ENCODE data around the gene KIF3A.

KIF3A gene

DNA sequence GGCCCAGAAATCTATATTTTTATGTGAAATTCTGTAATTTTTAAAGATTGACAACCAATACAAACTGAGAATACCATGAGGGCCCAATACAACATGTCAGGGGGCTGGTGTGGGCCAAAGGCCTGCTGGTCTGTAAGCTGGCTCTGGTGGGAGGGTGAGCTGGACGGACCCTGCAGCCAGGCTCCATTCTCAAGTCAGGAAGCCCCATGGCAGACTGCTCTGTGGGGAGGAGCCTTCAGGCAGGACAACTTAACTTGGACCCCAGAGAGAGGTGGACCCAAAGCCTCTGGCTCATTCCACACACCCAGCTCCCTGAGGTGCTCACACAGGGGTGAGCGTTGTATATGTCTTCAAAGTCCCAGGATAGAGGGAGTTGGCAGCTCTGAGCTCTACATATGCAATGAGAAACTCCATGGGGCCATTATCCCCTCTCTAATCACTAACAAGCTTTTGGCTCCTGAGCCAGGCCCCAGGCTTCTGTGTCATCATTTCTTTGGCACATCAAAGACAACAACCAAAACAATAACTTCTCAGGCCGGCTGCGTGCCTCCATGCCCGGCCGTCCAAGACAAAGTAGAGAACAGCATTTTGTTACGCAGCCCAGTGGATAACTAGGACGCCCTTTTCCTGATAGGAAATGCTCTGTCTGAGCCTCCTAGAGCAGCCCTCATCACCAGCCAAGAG, 33.3 kb upstream of the KIF3A start:
- no peak for DNase-seq (ENCODE audit: low spot score)

DNA sequence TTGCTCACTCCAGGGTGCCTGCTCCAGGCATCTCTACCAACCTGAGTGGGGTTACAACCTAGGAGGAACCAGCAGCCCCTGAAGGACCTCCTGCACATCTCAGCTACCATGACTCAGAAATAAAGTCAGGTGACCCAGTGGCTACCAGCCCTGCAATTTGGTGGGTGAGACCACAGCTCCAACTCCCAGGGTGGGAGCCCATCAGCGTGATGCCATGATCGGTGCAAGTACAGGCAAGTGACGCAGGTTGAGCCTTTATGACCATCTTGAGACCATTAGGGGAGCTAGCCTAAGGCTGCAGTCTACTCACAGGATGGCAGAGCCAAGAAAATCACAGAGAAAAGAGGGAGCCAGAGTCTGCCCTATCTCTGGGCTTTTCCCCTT, 31.1 kb upstream of the KIF3A start:
- DNase-seq (ENCODE audit: low spot score): no peak

DNA sequence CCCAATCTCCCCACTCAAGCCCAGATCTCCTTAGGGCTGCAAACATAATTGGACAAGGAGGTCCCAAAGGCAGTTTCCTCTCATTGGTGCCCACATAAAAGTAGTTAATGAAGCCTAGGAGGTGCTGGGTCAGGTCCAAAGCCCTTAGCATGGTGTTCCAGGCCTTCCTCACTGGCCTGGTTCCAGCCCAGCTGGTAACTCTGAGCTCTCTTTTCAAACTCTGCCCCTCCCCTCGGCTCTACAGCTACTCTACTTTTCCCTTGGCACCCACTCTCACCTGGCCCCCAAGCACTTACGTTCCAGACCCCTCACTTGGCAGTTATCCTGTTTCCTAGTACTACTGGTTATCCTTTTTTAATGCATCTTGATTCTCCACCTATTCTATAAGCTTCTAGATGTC, 29.8 kb upstream of the KIF3A start:
- no peak for DNase-seq (ENCODE audit: low spot score)

DNA sequence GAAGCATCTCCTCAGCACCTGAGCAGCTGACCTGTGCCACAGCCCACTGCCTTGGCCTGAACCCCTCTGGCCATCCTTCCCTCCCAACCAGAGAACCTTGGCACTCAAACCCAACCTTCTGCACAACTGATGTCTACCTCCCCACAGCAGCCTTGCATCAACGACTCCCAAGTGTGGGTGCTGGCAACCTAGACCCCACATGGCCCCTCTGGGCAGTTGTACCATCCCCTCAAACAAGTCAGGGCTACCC, 29.4 kb upstream of the KIF3A start:
- no peak for DNase-seq (ENCODE audit: low spot score)

DNA sequence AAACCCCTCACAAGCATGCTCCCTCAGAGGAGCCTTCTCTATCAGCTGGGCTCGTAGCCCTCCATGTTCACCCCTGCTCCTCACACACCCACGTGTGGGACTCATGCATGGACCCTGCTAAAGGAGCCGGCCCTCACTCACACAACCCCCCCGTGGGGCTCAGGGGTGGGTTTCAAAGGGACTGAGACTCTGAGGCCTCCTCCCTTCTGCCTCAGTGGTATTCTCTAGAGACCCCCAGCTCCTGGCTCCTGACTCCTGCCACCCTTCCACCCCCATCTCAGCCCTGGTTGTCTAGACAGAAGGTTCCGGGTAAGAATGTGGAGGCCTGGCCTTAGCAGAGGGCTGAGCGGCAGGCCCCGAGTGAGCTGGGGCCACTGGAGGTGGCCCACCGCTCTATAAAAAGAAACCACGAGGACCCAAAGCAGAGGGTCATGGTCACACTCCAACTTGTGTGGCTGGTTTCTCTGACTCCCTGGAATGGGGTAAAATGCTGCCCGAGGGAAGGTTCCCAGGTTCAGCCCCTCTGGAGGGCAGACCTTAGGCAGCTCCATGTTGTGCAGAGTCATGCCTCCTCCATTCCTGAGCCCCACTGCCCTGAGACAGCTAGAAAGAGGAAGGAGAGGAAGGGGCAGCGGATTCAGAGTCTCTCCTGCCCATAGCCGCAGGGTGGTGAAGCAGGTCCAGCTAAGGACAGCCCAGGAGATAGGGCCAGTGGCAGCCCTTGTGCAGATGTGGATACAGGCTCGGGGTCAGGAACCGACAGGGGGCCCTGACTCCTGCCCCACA, 28.9 kb upstream of the KIF3A start:
- DNase-seq (ENCODE audit: low spot score): no peak

DNA sequence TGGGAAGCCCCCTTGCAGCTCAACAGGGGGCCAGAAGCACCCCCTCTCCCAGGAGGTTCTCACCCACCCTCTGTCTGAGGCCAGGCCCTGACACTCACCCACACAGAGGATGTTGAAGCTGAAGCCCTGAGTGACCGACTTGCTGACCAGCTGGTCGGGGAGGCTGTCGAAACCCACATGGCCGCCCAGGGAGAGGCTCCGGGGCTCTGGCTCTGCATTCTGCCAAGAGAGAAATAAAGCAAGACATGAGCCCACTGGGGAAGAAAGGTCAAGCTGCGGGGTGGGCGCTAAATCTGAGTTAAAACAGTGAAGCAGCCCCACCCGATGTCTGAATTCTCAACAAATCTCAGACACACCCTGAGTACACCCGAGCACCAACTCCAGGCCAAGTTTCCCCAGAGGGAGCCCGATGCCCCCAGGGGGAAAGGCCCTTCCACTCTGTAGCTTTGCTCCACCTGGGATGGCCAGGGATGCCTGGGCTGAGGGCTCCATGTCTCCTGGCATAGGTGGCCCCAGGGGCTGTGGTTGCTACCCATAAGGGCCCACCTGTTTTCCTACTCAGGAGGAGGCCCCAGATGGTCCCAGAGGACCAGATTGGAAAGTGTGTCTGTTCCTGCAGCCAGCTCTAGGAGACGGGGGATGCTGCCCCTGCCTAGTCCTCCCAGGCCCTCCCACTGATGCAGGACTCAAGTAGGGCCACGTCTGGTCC, 28.1 kb upstream of the KIF3A start:
- no peak for DNase-seq (ENCODE audit: low spot score)

DNA sequence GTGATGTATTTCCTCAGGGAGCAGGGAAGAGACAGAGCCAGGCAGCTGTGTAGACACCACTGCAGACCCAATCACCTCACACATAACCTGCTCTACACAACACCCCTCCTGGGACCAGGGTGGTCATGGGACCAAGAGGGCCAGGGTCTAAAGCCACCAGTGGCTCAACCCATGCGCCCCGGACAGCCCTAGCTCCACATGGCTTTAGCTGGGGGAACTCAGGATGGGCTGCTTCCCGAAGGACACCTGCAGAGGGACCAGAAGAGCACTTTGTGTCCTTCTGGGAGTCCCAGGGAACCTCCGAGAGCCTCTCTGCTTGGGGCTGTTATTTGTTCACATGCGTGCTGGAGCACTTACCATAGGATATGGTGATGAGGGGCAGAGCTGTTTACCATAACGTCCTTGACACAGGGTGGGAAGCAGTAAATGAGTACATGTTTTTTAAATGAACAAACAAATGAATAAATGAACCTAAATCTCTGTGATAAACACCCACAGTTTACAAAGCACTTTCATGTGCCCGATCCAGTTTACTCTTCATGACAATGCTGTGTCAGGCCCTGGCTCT, 27.4 kb upstream of the KIF3A start:
- no peak for DNase-seq (ENCODE audit: low spot score)

DNA sequence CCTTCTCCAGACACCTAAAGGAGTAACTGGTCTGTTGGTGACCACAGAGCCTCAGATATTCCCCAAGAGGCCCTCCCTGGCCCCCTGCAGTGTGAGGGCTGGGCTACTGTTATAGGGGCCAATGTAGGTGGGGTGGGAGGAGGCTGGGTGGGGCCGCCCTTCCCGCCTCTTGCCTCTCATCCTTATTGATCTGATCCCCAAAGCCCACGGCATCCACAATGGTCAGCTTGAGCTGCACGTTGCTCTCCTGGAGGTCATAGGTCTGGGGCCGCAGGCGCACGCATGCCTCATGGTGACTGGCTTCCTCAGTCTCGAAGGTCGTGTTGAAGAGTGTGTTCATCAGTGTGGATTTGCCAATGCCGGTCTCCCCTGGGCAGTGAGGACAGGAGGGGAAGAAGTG, 26.7 kb upstream of the KIF3A start:
- DNase-seq (ENCODE audit: low spot score): no peak

DNA sequence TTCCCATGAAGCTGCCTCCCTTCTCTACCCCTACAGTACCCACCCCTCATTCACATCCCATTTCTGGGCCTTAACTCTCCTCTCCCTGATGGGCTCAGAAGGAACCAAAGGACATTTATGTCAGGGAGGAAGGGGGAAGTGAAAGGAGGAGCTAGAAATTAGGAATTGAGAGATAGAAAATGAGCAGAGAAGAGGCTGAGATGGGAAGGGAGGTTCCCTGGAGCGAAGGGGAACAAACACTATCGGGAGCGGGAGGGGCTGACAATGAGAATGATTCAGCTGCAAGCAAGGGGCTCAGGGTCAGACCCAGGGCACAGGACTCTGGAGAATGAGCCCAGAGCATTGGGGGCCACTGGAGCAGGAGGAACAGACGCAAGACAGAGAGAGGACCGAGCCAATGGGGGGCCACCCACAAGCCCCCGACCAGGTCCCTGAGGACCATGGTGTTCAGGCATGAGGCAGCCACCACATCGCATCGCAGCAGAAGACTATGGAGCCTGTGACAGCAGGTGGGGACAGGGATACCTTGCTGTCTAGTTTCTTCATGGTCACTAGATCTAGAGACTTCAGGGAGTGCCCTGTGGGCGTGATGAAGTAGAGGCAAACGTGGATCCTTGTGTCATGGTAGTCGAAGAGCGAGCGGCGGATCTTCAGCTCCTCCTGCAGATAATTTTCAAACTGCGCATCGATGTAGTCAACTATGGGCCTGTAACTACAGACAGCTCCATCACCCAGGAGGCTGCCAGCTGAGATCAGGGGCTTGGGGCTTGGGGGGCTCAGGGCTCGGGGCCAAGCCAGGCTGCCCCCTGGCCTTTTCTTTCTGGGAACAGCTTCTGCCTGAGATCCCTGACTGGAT, 26.1 kb upstream of the KIF3A start:
- no peak for DNase-seq (ENCODE audit: low spot score)

DNA sequence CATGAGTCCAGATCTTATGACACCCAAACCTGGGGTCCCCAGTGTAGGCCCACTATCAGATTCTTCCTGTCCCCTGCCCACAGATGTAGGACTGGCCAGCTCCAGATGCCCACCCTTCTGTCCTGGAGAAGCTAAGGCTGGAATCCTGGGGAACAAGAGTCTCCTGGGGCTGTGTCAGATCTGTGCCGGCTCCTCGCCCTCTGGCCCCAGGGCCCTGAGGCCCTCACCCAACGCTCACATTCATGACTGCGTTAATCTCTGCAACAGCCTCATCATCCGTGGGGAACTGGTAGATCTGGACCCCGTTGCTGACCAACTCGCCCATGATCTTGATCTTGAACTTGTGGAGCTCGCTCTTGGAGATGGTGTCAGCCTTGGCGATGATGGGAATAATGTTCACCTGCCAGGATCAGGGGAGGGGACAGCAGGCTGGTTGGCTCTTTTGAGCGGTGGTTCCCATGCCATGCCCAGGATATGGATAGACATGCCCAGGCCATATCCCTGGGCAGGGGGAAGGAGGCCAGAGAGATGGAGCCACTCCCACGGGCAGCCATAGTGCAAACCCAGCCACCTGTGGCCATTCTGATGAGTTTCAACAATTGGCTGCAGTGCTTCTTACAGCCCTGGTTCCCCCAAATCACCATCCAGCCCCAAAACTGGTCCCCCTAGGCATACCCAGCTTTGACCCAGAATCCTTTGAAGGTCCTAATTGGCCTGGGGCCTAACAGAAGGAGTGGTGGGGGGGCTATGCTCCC, 25.1 kb upstream of the KIF3A start:
- no peak for DNase-seq (ENCODE audit: low spot score)

DNA sequence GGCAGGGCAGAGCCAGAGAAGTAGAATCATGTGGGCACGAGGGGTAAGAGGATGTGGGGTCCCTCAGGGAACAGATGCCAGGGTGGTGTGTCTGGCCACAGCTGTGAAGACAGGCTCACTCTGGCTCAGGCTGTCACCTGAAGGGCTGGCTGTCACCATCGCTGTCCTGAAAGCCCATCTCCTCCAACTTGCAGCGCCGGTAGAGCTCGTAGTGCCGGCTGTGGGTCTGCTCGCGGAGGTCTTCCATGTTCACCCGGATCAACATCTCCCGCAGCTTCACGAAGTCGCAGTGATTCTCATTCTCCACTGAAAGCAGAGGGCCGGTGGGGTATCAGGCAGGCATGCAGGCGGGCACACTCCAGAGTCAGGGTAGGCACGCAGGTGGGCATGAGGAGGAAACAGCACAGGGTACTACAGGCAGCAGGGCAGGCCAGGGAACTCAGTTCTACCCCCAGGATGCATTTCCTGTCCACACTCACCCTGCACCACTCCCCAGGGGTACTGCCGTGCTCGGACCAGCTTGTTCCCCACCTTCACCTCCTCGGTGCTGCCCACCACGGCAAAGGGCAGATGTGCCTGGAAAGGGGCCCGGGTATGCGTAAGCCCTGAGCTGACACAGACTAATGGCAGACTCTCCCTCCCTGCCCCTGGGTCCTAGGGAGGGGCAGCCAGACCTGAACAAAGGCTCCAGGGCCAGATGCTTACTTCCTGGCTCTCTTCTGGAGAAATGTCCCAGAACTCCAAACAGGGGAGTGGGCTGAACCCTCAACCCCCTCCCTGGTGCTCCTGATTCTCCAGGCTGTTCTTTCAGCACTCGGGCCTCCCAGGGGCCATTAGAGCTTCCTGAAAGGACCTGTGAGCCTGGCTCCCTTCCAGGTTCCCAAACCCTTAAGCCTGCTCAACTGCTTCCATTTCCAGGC, 24.2 kb upstream of the KIF3A start:
- no peak for DNase-seq (ENCODE audit: low spot score)

DNA sequence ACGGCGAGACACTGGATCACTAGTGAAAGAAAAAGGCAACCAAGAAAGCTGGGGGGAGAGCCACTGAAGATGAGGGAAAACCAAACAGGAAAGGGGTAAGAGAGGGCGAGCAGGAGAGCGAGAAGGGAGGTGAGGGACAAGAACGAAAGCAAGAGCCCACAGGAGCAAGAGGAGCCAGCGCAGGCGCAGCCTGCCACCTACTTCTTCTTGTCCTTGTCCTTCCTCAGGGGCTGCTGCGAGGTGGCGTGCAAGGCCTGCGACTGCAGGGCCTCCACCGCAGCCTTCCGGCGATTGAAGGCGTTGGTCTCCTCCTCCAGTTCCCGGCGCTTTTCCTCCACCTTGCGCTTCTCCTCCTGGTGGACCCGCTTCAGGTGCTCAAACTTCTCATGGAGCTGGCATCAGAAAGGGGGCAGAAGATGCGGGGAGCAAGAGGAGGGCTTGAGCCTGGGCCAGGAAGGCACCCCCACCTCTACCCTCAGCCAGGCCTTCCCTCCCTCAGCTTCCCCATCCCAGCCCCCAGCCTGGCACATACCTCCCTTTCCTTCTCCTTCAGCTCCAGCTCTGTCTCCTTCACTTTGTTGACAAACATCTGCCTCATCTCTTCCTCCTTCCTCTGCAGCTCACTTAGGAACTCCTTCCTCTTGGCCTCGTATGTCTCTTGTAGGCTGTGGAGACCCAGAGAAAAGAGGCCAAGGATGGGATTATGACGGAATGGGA, 23.4 kb upstream of the KIF3A start:
- no peak for DNase-seq (ENCODE audit: low spot score)

DNA sequence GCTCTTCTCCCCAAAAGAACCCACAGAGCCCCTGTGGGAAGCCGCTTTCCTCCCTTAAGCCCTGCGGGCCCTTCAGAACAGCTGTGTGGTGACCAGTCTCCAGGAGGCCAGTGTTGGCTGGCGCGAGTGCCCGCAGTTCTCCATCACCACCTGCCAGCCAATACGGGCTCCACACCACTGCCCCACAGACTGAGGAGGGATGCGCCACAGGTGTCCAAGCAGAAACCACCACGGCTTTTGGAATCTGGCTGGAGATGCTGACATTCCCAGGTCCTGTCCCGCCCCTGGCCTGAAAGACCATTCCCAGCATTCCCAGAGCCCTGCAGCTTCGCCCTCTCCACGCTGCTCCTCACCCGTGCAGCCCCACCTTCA, 22.7 kb upstream of the KIF3A start:
- no peak for DNase-seq (ENCODE audit: low spot score)

DNA sequence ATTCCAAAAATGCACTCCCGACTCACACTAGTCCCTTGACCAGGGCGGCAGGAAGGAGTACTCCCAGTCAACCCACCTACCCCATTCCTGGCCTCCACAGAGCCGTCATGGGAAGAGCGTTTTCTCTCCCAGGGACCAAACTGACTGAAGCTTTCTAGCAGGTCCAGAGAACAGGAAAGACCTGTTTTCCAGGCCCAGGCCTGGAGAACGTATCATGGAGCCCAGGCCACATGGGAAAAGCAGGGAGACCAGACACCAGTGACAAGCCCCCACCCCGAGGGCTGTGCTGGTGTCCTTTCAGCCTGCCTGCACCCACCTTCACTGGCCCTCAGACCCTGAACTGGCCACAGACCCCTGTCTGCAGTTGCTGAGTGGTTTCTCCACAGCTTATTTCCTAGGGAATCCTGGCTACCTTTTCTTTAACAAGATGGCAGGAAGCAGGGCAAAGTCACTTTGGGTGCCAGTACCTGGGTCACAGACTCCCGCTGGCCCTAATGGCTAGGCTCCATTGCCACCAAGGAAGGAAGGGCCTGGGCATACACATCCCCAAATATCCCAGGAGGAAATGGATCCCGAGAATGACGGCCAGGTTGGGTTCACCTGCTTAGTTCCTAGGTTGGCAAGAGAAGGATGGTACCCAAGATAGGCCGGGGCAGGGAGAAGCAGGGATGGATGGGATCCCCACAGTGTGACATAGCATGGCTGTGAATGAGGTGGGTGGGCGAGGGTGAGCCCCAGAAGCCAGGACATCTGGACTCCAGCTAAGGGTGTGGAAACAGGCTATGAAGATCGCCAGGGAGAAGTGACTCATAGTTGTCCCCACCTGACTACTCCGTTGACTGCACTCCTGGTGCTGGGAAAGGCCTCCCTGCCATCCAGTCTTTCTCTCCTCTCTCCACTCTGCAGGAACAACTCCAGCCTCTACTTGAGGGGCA, 22.0 kb upstream of the KIF3A start:
- DNase-seq (ENCODE audit: low spot score): no peak

DNA sequence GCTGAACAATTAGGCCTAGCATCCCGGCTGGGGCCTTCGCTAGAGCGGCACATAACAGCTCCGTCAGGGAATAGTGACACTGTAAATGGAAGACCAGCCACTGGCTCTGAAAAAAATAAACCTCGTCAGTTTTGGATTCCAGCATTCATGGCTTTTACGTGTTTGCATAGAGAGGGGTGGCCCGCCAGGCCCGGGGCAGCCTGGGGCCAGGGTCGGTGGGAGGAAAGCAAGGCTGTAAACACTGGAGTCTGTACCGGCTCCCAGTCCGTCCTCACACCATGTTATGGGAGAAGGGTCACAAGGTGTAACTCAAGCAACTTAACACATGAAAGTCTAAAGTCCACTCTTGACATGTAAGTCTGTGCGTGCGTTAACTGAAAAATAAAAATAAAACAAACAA, 21.1 kb upstream of the KIF3A start:
- no peak for DNase-seq (ENCODE audit: low spot score)

DNA sequence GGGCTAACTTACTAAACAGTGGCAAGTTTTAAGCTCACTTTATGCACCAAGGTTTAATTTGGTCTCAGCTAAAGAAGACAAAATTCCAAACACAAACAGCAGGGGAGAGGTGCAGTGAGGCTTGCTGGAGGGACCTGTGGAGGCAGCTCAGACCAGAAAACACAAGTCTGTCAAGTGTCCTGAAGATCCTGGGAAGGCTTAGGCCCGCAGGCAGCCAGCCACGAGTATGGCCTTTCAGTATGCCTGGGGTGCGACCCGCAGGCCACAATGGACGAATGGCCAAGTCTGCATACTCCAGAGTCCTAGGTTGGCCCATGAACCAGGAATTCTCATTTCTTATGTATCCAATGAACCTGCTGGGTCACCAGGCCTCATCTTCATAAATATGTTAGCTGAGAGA, 19.2 kb upstream of the KIF3A start:
- DNase-seq (ENCODE audit: low spot score): no peak

DNA sequence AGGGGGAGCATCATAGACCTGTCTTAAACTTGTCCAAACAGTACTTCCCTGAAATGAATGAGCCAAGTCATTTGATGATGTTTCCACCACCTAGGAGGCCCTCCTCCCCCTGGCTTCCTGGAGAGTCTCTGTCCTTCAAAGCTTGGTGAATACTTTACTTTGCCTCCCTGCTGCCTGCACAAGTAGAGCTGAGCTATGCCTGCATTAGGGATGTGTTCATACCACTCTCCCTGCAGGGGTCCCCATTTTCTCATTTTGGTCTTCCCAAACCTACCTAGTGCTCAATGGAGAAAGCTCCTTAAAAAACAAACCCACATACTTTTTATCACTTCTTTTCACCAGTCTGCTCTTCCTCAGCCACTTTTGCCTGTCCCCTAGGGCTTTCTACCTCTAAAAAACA, 17.6 kb upstream of the KIF3A start:
- DNase-seq (ENCODE audit: low spot score): peak; percentile 55

DNA sequence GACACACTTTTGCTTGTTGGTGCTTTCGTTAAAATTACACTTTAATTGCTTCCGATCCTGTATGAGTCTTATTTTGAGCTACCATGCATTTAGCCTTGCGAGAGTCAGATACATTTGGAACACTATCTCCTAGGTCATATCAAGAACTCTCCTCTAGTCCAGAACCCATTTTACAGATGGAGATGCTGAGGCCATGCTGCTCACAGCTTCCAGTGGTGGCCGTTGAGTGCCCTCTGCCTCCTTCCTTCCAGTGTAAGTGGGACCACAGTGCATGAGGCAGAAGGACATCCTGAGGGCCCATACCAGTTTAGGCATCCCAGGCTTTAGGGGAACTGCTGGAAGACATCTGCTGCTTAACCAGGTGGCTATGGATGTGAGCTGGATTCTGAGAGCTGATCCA, 16.8 kb upstream of the KIF3A start:
- no peak for DNase-seq (ENCODE audit: low spot score)
